Measurements from ENCODE around the gene CTDSP1. TPM values are rescaled to one million over a fixed set of nuclear protein-coding genes. Genes with fewer than 3 reads are reported as not detected.
A peak's percentile ranks its signal among the peaks of the same experiment; 100 is the strongest.

CTDSP1 gene
- polyA plus RNA-seq (2013, experiment 1 of 2) = 19.3 TPM
- polyA plus RNA-seq (2013, experiment 2 of 2) = 21.4 TPM

- H3K27me3 ChIP-seq (ENCODE audit: insufficient read depth, low read length) = peaks cover 40% of the 10 kb centered on the region
- under 1% methylated on average over 71 of the region's 78 CpGs for whole genome bisulfite sequencing
- peak within 1 kb of the TSS; percentile 47 for H3K9ac ChIP-seq (ENCODE audit: low read depth, low read length)
- peak within 1 kb of the TSS; percentile 80 for H3K4me3 ChIP-seq (ENCODE audit: low read length)
- peak within 1 kb of the TSS; percentile 68; the same call in 1 of the 2 replicates for H3K27ac ChIP-seq (ENCODE audit: low read depth, low read length)
- H3K4me1 ChIP-seq (ENCODE audit: insufficient read depth, low read length) = peaks cover 10% of the 10 kb centered on the region
- H3K9me3 ChIP-seq (ENCODE audit: insufficient read depth, low read depth, low read length) = no peaks in the 10 kb centered on the region
- peaks cover 13% of the 10 kb centered on the region; the same call in 1 of the 2 replicates for H3K36me3 ChIP-seq (ENCODE audit: insufficient read depth, low read length)
Observed at GRCh38 chr2:218399391-218400166, at the start of gene CTDSP1. TSS of gene CTDSP1 (plus strand) at chr2:218399868. CDS start at chr2:218400091, 223 bp downstream.

- Histone ChIP-seq H3K36me3 (ENCODE audit: insufficient read depth, low read length) (no peaks in the 10 kb centered on the region), H3K9me3 (ENCODE audit: insufficient read depth, low read depth, low read length) (peaks cover 9% of the 10 kb centered on the region; the same call in 1 of the 2 replicates), H3K9ac (ENCODE audit: low read depth, low read length) (no peak overlapping the region), H3K4me3 (ENCODE audit: low read length) (no peak overlapping the region), H3K27ac (ENCODE audit: low read depth, low read length) (no peak overlapping the region), H3K4me1 (ENCODE audit: insufficient read depth, low read length) (peaks cover 7% of the 10 kb centered on the region; the same call in 1 of the 2 replicates), H3K27me3 (ENCODE audit: insufficient read depth, low read length) (no peaks in the 10 kb centered on the region)
- 95% methylated on average over 14 of the region's 14 CpGs for WGBS
Observed at GRCh38 chr2:218354045-218354444, 45.6 kb upstream of the CTDSP1 start.

- WGBS = 95% methylated on average over 20 of the region's 20 CpGs
- H3K9me3 ChIP-seq (ENCODE audit: insufficient read depth, low read depth, low read length) = peaks cover 9% of the 10 kb centered on the region; the same call in 1 of the 2 replicates
- H3K4me1 ChIP-seq (ENCODE audit: insufficient read depth, low read length) = peaks cover 7% of the 10 kb centered on the region; the same call in 1 of the 2 replicates
- no peaks in the 10 kb centered on the region for H3K27me3 ChIP-seq (ENCODE audit: insufficient read depth, low read length)
- no peak overlapping the region for H3K4me3 ChIP-seq (ENCODE audit: low read length)
- no peaks in the 10 kb centered on the region for H3K36me3 ChIP-seq (ENCODE audit: insufficient read depth, low read length)
- H3K9ac ChIP-seq (ENCODE audit: low read depth, low read length) = no peak overlapping the region
- no peak overlapping the region for H3K27ac ChIP-seq (ENCODE audit: low read depth, low read length)
Observed at GRCh38 chr2:218354850-218355443, 44.7 kb upstream of the CTDSP1 start.

DNA sequence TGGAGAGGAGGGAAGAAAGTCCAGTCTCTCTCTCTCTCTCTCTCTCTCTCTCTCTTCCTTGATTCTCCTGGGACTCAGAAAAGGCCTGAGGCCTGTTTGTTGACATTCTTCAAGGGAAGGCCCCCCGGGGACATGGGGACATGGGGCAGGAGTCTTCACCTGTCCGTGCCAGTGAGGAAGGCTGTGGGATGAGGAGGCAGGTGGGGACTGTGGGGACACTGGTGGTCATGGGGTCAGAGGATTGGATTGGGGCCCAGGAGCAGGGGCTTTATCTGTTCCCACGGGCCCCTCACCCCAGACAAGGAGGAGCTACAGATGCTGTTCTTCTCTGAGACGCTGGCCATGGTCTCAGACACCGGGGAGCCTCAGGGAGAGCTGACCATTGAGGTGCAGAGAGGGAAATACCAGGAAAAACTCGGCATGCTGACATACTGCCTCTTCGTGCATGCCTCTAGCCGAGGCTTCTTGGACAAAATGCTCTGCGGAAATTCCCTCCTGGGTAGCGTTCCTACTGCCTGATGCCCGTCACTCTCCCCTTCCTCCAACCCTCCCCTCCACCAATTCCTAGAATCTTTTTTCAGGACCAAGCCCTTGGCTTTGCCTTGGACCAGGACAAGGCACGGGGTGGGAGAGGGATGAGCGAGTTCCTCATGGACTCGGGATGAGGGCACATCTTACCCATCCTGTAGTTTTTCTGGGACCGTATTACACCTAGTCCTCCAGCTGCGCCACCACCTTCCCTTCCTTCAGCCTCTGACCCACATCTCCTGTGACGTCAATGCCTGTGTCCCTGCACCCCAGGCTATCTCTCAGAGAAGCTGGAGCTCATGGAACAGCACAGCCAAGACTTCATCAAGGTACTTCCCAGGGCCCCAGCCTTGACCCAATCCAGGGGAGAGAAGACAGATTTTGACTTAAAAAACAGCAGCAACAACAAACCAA lies 42.2 kb upstream of the CTDSP1 start:
- Histone ChIP-seq H3K9ac (ENCODE audit: low read depth, low read length) (no peak overlapping the region), H3K4me3 (ENCODE audit: low read length) (0 out of 2 replicates have a peak overlapping the region, but pooled peaks have one; percentile 1), H3K9me3 (ENCODE audit: insufficient read depth, low read depth, low read length) (no peaks in the 10 kb centered on the region), H3K36me3 (ENCODE audit: insufficient read depth, low read length) (no peaks in the 10 kb centered on the region), H3K27ac (ENCODE audit: low read depth, low read length) (no peak overlapping the region), H3K4me1 (ENCODE audit: insufficient read depth, low read length) (peaks cover 7% of the 10 kb centered on the region; the same call in 1 of the 2 replicates), H3K27me3 (ENCODE audit: insufficient read depth, low read length) (no peaks in the 10 kb centered on the region)
- WGBS = 67% methylated on average over 17 of the region's 17 CpGs

DNA sequence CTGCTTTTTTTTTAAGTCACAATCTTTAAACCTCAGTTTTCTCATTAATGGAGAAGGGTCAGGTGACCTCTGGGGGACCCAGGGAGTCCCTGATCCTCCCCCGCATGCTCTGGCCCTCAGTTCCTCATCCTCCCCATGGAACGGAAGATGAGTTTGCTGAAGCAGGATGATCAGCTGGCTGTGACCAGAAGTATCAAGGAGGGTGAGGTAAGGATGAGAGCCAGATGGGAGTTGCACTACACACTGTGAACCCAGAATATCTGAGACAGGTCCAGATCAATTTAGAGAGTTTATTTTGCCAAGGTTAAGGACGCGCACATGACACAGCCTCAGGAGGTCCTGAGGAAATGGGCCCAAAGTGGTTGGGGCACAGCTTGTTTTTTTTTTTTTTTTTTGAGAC lies 39.2 kb upstream of the CTDSP1 start:
- H3K27ac ChIP-seq (ENCODE audit: low read depth, low read length) = no peak overlapping the region
- no peak overlapping the region for H3K9ac ChIP-seq (ENCODE audit: low read depth, low read length)
- no peak overlapping the region for H3K4me3 ChIP-seq (ENCODE audit: low read length)
- H3K27me3 ChIP-seq (ENCODE audit: insufficient read depth, low read length) = no peaks in the 10 kb centered on the region
- no peaks in the 10 kb centered on the region for H3K36me3 ChIP-seq (ENCODE audit: insufficient read depth, low read length)
- H3K9me3 ChIP-seq (ENCODE audit: insufficient read depth, low read depth, low read length) = no peaks in the 10 kb centered on the region
- 92% methylated on average over 4 of the region's 4 CpGs for WGBS
- H3K4me1 ChIP-seq (ENCODE audit: insufficient read depth, low read length) = peaks cover 7% of the 10 kb centered on the region; the same call in 1 of the 2 replicates

- Histone ChIP-seq H3K9ac (ENCODE audit: low read depth, low read length) (no peak overlapping the region), H3K4me1 (ENCODE audit: insufficient read depth, low read length) (peaks cover 2% of the 10 kb centered on the region; the same call in 1 of the 2 replicates), H3K27me3 (ENCODE audit: insufficient read depth, low read length) (no peaks in the 10 kb centered on the region), H3K36me3 (ENCODE audit: insufficient read depth, low read length) (no peaks in the 10 kb centered on the region), H3K27ac (ENCODE audit: low read depth, low read length) (no peak overlapping the region), H3K4me3 (ENCODE audit: low read length) (no peak overlapping the region), H3K9me3 (ENCODE audit: insufficient read depth, low read depth, low read length) (no peaks in the 10 kb centered on the region)
- WGBS = 93% methylated on average over 8 of the region's 8 CpGs
Observed at GRCh38 chr2:218362606-218363005, 37.1 kb upstream of the CTDSP1 start.

GRCh38 chr2:218363736-218364135 lies 35.9 kb upstream of the CTDSP1 start:
- no peak overlapping the region for H3K9ac ChIP-seq (ENCODE audit: low read depth, low read length)
- H3K9me3 ChIP-seq (ENCODE audit: insufficient read depth, low read depth, low read length) = no peaks in the 10 kb centered on the region
- no peak overlapping the region for H3K27ac ChIP-seq (ENCODE audit: low read depth, low read length)
- no peaks in the 10 kb centered on the region for H3K27me3 ChIP-seq (ENCODE audit: insufficient read depth, low read length)
- 94% methylated on average over 3 of the region's 3 CpGs for WGBS
- H3K4me1 ChIP-seq (ENCODE audit: insufficient read depth, low read length) = no peaks in the 10 kb centered on the region
- H3K36me3 ChIP-seq (ENCODE audit: insufficient read depth, low read length) = no peaks in the 10 kb centered on the region
- no peak overlapping the region for H3K4me3 ChIP-seq (ENCODE audit: low read length)

DNA sequence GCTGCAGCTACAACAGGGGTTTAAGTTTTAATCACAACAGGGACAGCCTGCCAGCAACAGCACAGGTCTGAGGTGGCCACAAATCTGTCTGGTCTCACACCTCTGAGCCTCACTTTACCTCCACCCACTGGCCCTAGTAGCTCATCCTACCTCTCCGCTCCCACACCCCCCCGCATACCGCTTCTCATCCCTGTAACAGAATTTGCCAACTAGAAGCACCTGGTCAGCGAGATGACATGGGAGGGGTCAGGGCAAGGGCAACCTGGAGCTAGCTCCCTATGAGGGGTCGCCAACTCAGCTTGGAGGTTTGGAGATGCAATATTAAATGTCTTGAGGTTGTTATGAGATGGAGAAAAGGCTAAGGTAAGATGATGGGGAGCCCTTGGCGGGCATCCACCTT lies 35.5 kb upstream of the CTDSP1 start:
- H3K27ac ChIP-seq (ENCODE audit: low read depth, low read length) = no peak overlapping the region
- no peak overlapping the region for H3K4me3 ChIP-seq (ENCODE audit: low read length)
- no peaks in the 10 kb centered on the region for H3K36me3 ChIP-seq (ENCODE audit: insufficient read depth, low read length)
- 90% methylated on average over 6 of the region's 6 CpGs for WGBS
- H3K27me3 ChIP-seq (ENCODE audit: insufficient read depth, low read length) = no peaks in the 10 kb centered on the region
- H3K9ac ChIP-seq (ENCODE audit: low read depth, low read length) = no peak overlapping the region
- no peaks in the 10 kb centered on the region for H3K4me1 ChIP-seq (ENCODE audit: insufficient read depth, low read length)
- no peaks in the 10 kb centered on the region for H3K9me3 ChIP-seq (ENCODE audit: insufficient read depth, low read depth, low read length)

GRCh38 chr2:218366621-218367414 lies 32.9 kb upstream of the CTDSP1 start:
- Histone ChIP-seq H3K4me3 (ENCODE audit: low read length) (peak overlapping the region; percentile 63), H3K9me3 (ENCODE audit: insufficient read depth, low read depth, low read length) (no peaks in the 10 kb centered on the region), H3K36me3 (ENCODE audit: insufficient read depth, low read length) (no peaks in the 10 kb centered on the region), H3K9ac (ENCODE audit: low read depth, low read length) (no peak overlapping the region), H3K27ac (ENCODE audit: low read depth, low read length) (no peak overlapping the region), H3K4me1 (ENCODE audit: insufficient read depth, low read length) (no peaks in the 10 kb centered on the region), H3K27me3 (ENCODE audit: insufficient read depth, low read length) (no peaks in the 10 kb centered on the region)
- WGBS = 84% methylated on average over 9 of the region's 9 CpGs

Data from HUES64 (cell line).